CD14-positive monocyte (primary cell): ENCODE results near the gene AXIN1. TPM values are rescaled to one million over a fixed set of nuclear protein-coding genes. Genes with fewer than 3 reads are reported as not detected.
"Not testable (repeated sequence)": the region's sequence is repeated elsewhere in the genome, so short reads cannot be mapped to it uniquely, and the experiment has no call there.

ENCODE experiments used
- DNase-seq, 3 donors: peaks; one replicate each; pipeline ENCODE4 v3.0.0-alpha.2; 2011 to 2022
- H2AFZ ChIP-seq: 2 replicates; pipeline ENCODE4 v1.6.0; 2012; ENCODE audit warnings: mild to moderate bottlenecking, low read depth, low read length, inconsistent platforms; ENCODE audit not compliant: insufficient read depth, poor library complexity, severe bottlenecking
- H3K27ac ChIP-seq, 2 donors: 1 replicate in 1 of 2; 2 replicates in 1 of 2; pipeline ENCODE4 v1.5.1; 2012 to 2013; ENCODE audit warnings: low read length in 2 of 2, control low read depth in 1 of 2, inconsistent platforms in 1 of 2, low read depth in 1 of 2, mild to moderate bottlenecking in 1 of 2
- H3K27me3 ChIP-seq, 2 donors: one replicate each; pipeline versions ENCODE4 v1.6.0 to v1.6.1; 2011 to 2013; ENCODE audit warnings: low read length in 2 of 2; ENCODE audit not compliant: control insufficient read depth in 2 of 2, insufficient read depth in 2 of 2
- H3K36me3 ChIP-seq, 2 donors: replicated peaks in 1 of 2; 1 replicate in 1 of 2; 2 replicates in 1 of 2; pipeline versions ENCODE4 v1.5.1 to v1.6.1; 2012 to 2013; ENCODE audit warnings: low read length in 2 of 2, control low read depth in 1 of 2, inconsistent platforms in 1 of 2, mild to moderate bottlenecking in 1 of 2; ENCODE audit not compliant: insufficient read depth in 2 of 2, control insufficient read depth in 1 of 2
- H3K4me1 ChIP-seq, 2 donors: 1 replicate in 1 of 2; 2 replicates in 1 of 2; pipeline versions ENCODE4 v1.5.1 to v1.6.1; 2012 to 2013; ENCODE audit warnings: low read length in 2 of 2, control low read depth in 1 of 2, inconsistent platforms in 1 of 2, mild to moderate bottlenecking in 1 of 2, moderate library complexity in 1 of 2; ENCODE audit not compliant: insufficient read depth in 2 of 2, control insufficient read depth in 1 of 2
- H3K4me2 ChIP-seq: replicated peaks from 2 replicates; pipeline ENCODE3; 2012; ENCODE audit warnings: low read length, moderate library complexity, mild to moderate bottlenecking; ENCODE audit not compliant: poor library complexity, severe bottlenecking; ENCODE audit errors: extremely low read depth
- H3K4me3 ChIP-seq, 3 experiments: fragments of 200-600 bp in 1 of 3; sonication (generic) in 1 of 3; replicated peaks in 1 of 3; 1 replicate in 2 of 3; 2 replicates in 1 of 3; pipeline ENCODE4 v1.5.1; 2011 to 2013; ENCODE audit warnings: low read length in 3 of 3, mild to moderate bottlenecking in 3 of 3, control low read depth in 2 of 3, low read depth in 2 of 3, inconsistent platforms in 1 of 3, moderate library complexity in 1 of 3
- H3K79me2 ChIP-seq: 2 replicates; pipeline ENCODE4 v1.6.0; 2012; ENCODE audit warnings: mild to moderate bottlenecking, control low read depth, inconsistent platforms, low read length, moderate library complexity; ENCODE audit not compliant: insufficient read depth
- H3K9ac ChIP-seq: 2 replicates; pipeline ENCODE4 v1.6.0; 2017; ENCODE audit warnings: low read length, mild to moderate bottlenecking; ENCODE audit not compliant: insufficient read depth, poor library complexity, severe bottlenecking
- H3K9me3 ChIP-seq, 2 donors: replicated peaks in 1 of 2; 1 replicate in 1 of 2; 2 replicates in 1 of 2; pipeline versions ENCODE4 v1.5.1 to v1.6.1; 2012 to 2013; ENCODE audit warnings: low read length in 2 of 2, control low read depth in 1 of 2; ENCODE audit not compliant: control insufficient read depth in 1 of 2, insufficient read depth in 1 of 2
- H4K20me1 ChIP-seq: 2 replicates; pipeline ENCODE4 v1.6.0; 2012; ENCODE audit warnings: mild to moderate bottlenecking, low read length, control low read depth, moderate library complexity; ENCODE audit not compliant: insufficient read depth
- H3K27ac Mint-ChIP-seq, 7 donors: one replicate each; pipeline ENCODE4 v1.8.0; 2020; ENCODE audit warnings: mild to moderate bottlenecking in 7 of 7, mixed read lengths in 7 of 7, moderate library complexity in 6 of 7, inconsistent platforms in 2 of 7
- H3K27me3 Mint-ChIP-seq, 3 donors: one replicate each; pipeline ENCODE4 v1.8.0; 2021 to 2022; ENCODE audit warnings: low read depth in 3 of 3, mild to moderate bottlenecking in 3 of 3, mixed read lengths in 3 of 3, moderate library complexity in 3 of 3, inconsistent platforms in 1 of 3
- H3K36me3 Mint-ChIP-seq, 2 donors: one replicate each; pipeline ENCODE4 v1.8.0; 2020; ENCODE audit warnings: mixed read lengths in 2 of 2, inconsistent platforms in 1 of 2, mild to moderate bottlenecking in 1 of 2
- H3K4me1 Mint-ChIP-seq: one replicate; pipeline ENCODE4 v1.8.0; 2020; ENCODE audit warnings: mild to moderate bottlenecking, mixed read lengths
- H3K4me3 Mint-ChIP-seq, 2 donors: one replicate each; pipeline ENCODE4 v1.8.0; 2020; ENCODE audit warnings: mild to moderate bottlenecking in 2 of 2, mixed read lengths in 2 of 2, moderate library complexity in 1 of 2
- H3K9me3 Mint-ChIP-seq, 7 donors: one replicate each; pipeline ENCODE4 v1.8.0; 2020 to 2022; ENCODE audit warnings: mixed read lengths in 7 of 7, mild to moderate bottlenecking in 6 of 7, moderate library complexity in 6 of 7, inconsistent platforms in 2 of 7
- CTCF ChIP-seq: fragments of 200-600 bp; IDR thresholded peaks from one replicate; pipeline ENCODE4 v1.8.0; 2022; ENCODE audit warnings: antibody characterized with exemption, mild to moderate bottlenecking
- WGBS: methylation state at CpG from one replicate; pipeline ENCODE4 v1.1.5; 2013; ENCODE audit warnings: missing lambda C conversion rate; ENCODE audit not compliant: insufficient coverage; 5-methylcytosine and 5-hydroxymethylcytosine counted together
- intact Hi-C, 2 donors: fragments of 100-400 bp; cut with micrococcal nuclease; formaldehyde crosslinking; loops; one replicate each; pipeline versions ENCODE4 v1.15.0 to v1.15.1; 2023
- polyA plus RNA-seq, 3 donors: library from polyadenylated mRNA; depleted of rRNA in 1 of 3; unstranded in 2 of 3; stranded (reverse) in 1 of 3; fragments of 300-500 nt in 2 of 3; fragments of >200 nt in 1 of 3; fragmentation: Illumina TruSeq in 2 of 3; gene quantifications; 1 replicate in 2 of 3; 2 replicates in 1 of 3; pipeline ENCODE4 v1.2.3, GENCODE V29; 2012 to 2021

Gene AXIN1
- polyA plus RNA-seq, 3 donors = 0.30 to 20.9 (median 0.74) TPM

GRCh38 chr16:350203-350602 lies 2.3 kb downstream of the AXIN1 start:
- Histone ChIP-seq H3K4me3 (no peak overlapping the region), H3K4me1 (peaks cover 12 to 25% of the 10 kb centered on the region in 2 donors), H3K79me2 (peaks cover 67% of the 10 kb centered on the region), H3K27me3 (no peaks in the 10 kb centered on the region), H4K20me1 (peaks cover 56% of the 10 kb centered on the region), H3K9ac (no peak overlapping the region), H3K27ac (no peak overlapping the region), H3K36me3 (peaks cover 20 to 28% of the 10 kb centered on the region in 2 donors), H2AFZ (no peak overlapping the region), H3K9me3 (no peaks in the 10 kb centered on the region), H3K4me2 (no peak overlapping the region)
- Mint-ChIP-seq H3K4me1 (peaks cover 37% of the 10 kb centered on the region), H3K9me3 (peaks cover 0 to 1% (median 0%) of the 10 kb centered on the region in 7 donors), H3K36me3 (peaks cover 24 to 41% of the 10 kb centered on the region in 2 donors), H3K27ac (no peak overlapping the region), H3K27me3 (peaks cover 0 to 4% (median 0%) of the 10 kb centered on the region in 3 donors), H3K4me3 (no peak overlapping the region)
- DNase-seq = no peak
- no peak for TF ChIP-seq CTCF
- intact Hi-C loops = loop anchor here (5.0 kb wide), 2 partner anchors 48 to 123 kb away; partner anchors contain the start of gene LUC7L (in 1 of the 2)
- 98% methylated on average over 6 of the region's 8 CpGs for whole genome bisulfite sequencing

- Mint-ChIP-seq H3K27me3 (peaks cover 0 to 4% (median 0%) of the 10 kb centered on the region in 3 donors), H3K4me1 (peaks cover 37% of the 10 kb centered on the region), H3K27ac (peak overlapping the region in 1 of 7 donors; percentile 37), H3K9me3 (no peaks in the 10 kb centered on the region), H3K4me3 (no peak overlapping the region), H3K36me3 (peaks cover 32 to 51% of the 10 kb centered on the region in 2 donors)
- H3K36me3 ChIP-seq = peaks cover 28 to 37% of the 10 kb centered on the region in 2 donors
- no peak overlapping the region for H3K4me3 ChIP-seq
- peaks cover 12 to 25% of the 10 kb centered on the region in 2 donors for H3K4me1 ChIP-seq
- intact Hi-C loops = loop anchor here in 1 of 2 donors (5.0 kb wide), 1 partner anchor 37 kb away; no protein-coding TSS in a partner anchor
- no peak for TF ChIP-seq CTCF
- peaks cover 63% of the 10 kb centered on the region for H4K20me1 ChIP-seq
- H3K9ac ChIP-seq = no peak overlapping the region
- H2AFZ ChIP-seq = no peak overlapping the region
- H3K27me3 ChIP-seq = no peaks in the 10 kb centered on the region
- 94% methylated on average over 4 of the region's 7 CpGs for WGBS
- DNase-seq = no peak
- H3K9me3 ChIP-seq = no peaks in the 10 kb centered on the region
- peak overlapping the region in 1 of 2 donors; percentile 0 for H3K27ac ChIP-seq
- H3K79me2 ChIP-seq = peaks cover 77% of the 10 kb centered on the region
- no peak overlapping the region for H3K4me2 ChIP-seq
Measured at GRCh38 chr16:349211-349610, 3.3 kb downstream of the AXIN1 start.

GRCh38 chr16:348495-348894 lies 4.0 kb downstream of the AXIN1 start:
- intact Hi-C loops = loop anchor here in 1 of 2 donors (5.0 kb wide), 1 partner anchor 36 kb away; no protein-coding TSS in a partner anchor
- H3K27me3 Mint-ChIP-seq, H3K4me3 ChIP-seq, H3K4me2 ChIP-seq, H3K27me3 ChIP-seq, H2AFZ ChIP-seq, H3K9me3 ChIP-seq, H3K9me3 Mint-ChIP-seq, DNase-seq, H3K9ac ChIP-seq, H3K4me3 Mint-ChIP-seq: not testable (repeated sequence)
- Histone ChIP-seq H3K36me3 (peaks cover 28 to 43% of the 10 kb centered on the region in 2 donors), H3K79me2 (peaks cover 84% of the 10 kb centered on the region), H4K20me1 (peaks cover 68% of the 10 kb centered on the region), H3K27ac (peak overlapping the region in 1 of 2 donors; percentile 39), H3K4me1 (peaks cover 12 to 25% of the 10 kb centered on the region in 2 donors)
- peaks cover 37 to 58% of the 10 kb centered on the region in 2 donors for H3K36me3 Mint-ChIP-seq
- H3K27ac Mint-ChIP-seq = peak overlapping the region in 3 of 7 donors; percentile 43 to 79 (median 56)
- 75% methylated on average over 5 of the region's 10 CpGs for WGBS
- H3K4me1 Mint-ChIP-seq = peaks cover 37% of the 10 kb centered on the region
